ENCODE measurements around the gene UBP1.
"Not testable (repeated sequence)": the region's sequence is repeated elsewhere in the genome, so short reads cannot be mapped to it uniquely, and the experiment has no call there.

The UBP1 gene

GRCh38 chr3:33424606-33425452 lies 15.4 kb downstream of the UBP1 start:
- H3K27ac ChIP-seq = no peak overlapping the region
- H3K9ac ChIP-seq = no peak overlapping the region
- no peak overlapping the region for H3K4me2 ChIP-seq
- H3K36me3 ChIP-seq = peaks cover 64% of the 10 kb centered on the region
- H4K20me1 ChIP-seq = peaks cover 76% of the 10 kb centered on the region
- no peak overlapping the region for H3K4me3 ChIP-seq
- H3K4me1 ChIP-seq = no peaks in the 10 kb centered on the region
- no peaks in the 10 kb centered on the region for H3K9me3 ChIP-seq
- TF ChIP-seq Cebpa-rat (IDR thresholded peaks at IDR 0.05) = no peak
- H3K27me3 ChIP-seq = no peaks in the 10 kb centered on the region

GRCh38 chr3:33420966-33421365 lies 19.2 kb downstream of the UBP1 start:
- Histone ChIP-seq H3K36me3 (peaks cover 83% of the 10 kb centered on the region), H4K20me1 (peaks cover 68% of the 10 kb centered on the region), H3K27me3 (no peaks in the 10 kb centered on the region), H3K4me2 (no peak overlapping the region), H3K4me3 (no peak overlapping the region), H3K27ac (no peak overlapping the region), H3K9ac (no peak overlapping the region), H3K9me3 (no peaks in the 10 kb centered on the region), H3K4me1 (no peaks in the 10 kb centered on the region)
- no peak for TF ChIP-seq Cebpa-rat (IDR thresholded peaks at IDR 0.05)

GRCh38 chr3:33419948-33420347 lies 20.3 kb downstream of the UBP1 start:
- Histone ChIP-seq H4K20me1 (peaks cover 70% of the 10 kb centered on the region), H3K4me2 (no peak overlapping the region), H3K4me1 (no peaks in the 10 kb centered on the region), H3K36me3 (peaks cover 83% of the 10 kb centered on the region), H3K27ac (no peak overlapping the region), H3K9me3 (no peaks in the 10 kb centered on the region), H3K27me3 (no peaks in the 10 kb centered on the region), H3K4me3 (no peak overlapping the region), H3K9ac (no peak overlapping the region)
- no peak for TF ChIP-seq Cebpa-rat (IDR thresholded peaks at IDR 0.05)

GRCh38 chr3:33417066-33417673 lies 23.0 kb downstream of the UBP1 start:
- no peaks in the 10 kb centered on the region for H3K27me3 ChIP-seq
- H3K4me1 ChIP-seq = no peaks in the 10 kb centered on the region
- no peak overlapping the region for H3K4me3 ChIP-seq
- H3K4me2 ChIP-seq = no peak overlapping the region
- no peak overlapping the region for H3K9ac ChIP-seq
- H4K20me1 ChIP-seq = peaks cover 78% of the 10 kb centered on the region
- H3K9me3 ChIP-seq = no peaks in the 10 kb centered on the region
- TF ChIP-seq Cebpa-rat (IDR thresholded peaks at IDR 0.05) = no peak
- H3K36me3 ChIP-seq = peaks cover 88% of the 10 kb centered on the region
- no peak overlapping the region for H3K27ac ChIP-seq

- H3K4me2 ChIP-seq, H3K4me1 ChIP-seq, H3K4me3 ChIP-seq, H3K27me3 ChIP-seq, H3K9ac ChIP-seq, H3K9me3 ChIP-seq, H3K27ac ChIP-seq: not testable (repeated sequence)
- H3K36me3 ChIP-seq = peaks cover 95% of the 10 kb centered on the region
- peaks cover 37% of the 10 kb centered on the region for H4K20me1 ChIP-seq
These were observed 29.4 kb downstream of the UBP1 start for GRCh38 chr3:33410816-33411215.

GRCh38 chr3:33403756-33404155 lies 36.4 kb downstream of the UBP1 start:
- H3K9me3 ChIP-seq = no peaks in the 10 kb centered on the region
- H3K4me3 ChIP-seq = no peak overlapping the region
- H3K4me1 ChIP-seq = no peaks in the 10 kb centered on the region
- H3K27me3 ChIP-seq = no peaks in the 10 kb centered on the region
- no peak for TF ChIP-seq Cebpa-rat (IDR thresholded peaks at IDR 0.05)
- H3K36me3 ChIP-seq = peaks cover 96% of the 10 kb centered on the region
- no peak overlapping the region for H3K27ac ChIP-seq
- H3K4me2 ChIP-seq = no peak overlapping the region
- H3K9ac ChIP-seq = no peak overlapping the region
- H4K20me1 ChIP-seq = 0 out of 2 replicates have a peak, but pooled peaks cover 13% of the 10 kb centered on the region

- H3K9me3 ChIP-seq = no peaks in the 10 kb centered on the region
- no peak overlapping the region for H3K9ac ChIP-seq
- no peak overlapping the region for H3K27ac ChIP-seq
- H3K27me3 ChIP-seq = no peaks in the 10 kb centered on the region
- 0 out of 2 replicates have a peak, but pooled peaks cover 21% of the 10 kb centered on the region for H4K20me1 ChIP-seq
- TF ChIP-seq Cebpa-rat (IDR thresholded peaks at IDR 0.05) = no peak
- no peak overlapping the region for H3K4me2 ChIP-seq
- H3K36me3 ChIP-seq = peaks cover 96% of the 10 kb centered on the region
- no peaks in the 10 kb centered on the region for H3K4me1 ChIP-seq
- H3K4me3 ChIP-seq = no peak overlapping the region
These were observed 37.3 kb downstream of the UBP1 start for GRCh38 chr3:33402936-33403335.

GRCh38 chr3:33401781-33402180 lies 38.4 kb downstream of the UBP1 start:
- Histone ChIP-seq H3K4me3 (no peak overlapping the region), H3K9me3 (no peaks in the 10 kb centered on the region), H3K27me3 (no peaks in the 10 kb centered on the region), H3K27ac (no peak overlapping the region), H3K36me3 (peaks cover 96% of the 10 kb centered on the region), H3K4me2 (no peak overlapping the region), H3K4me1 (no peaks in the 10 kb centered on the region), H4K20me1 (0 out of 2 replicates have a peak, but pooled peaks cover 23% of the 10 kb centered on the region), H3K9ac (no peak overlapping the region)
- TF ChIP-seq Cebpa-rat (IDR thresholded peaks at IDR 0.05) = no peak

- H3K4me2 ChIP-seq = no peak overlapping the region
- no peak overlapping the region for H3K27ac ChIP-seq
- H3K9me3 ChIP-seq = no peaks in the 10 kb centered on the region
- no peak overlapping the region for H3K9ac ChIP-seq
- H3K27me3 ChIP-seq = no peaks in the 10 kb centered on the region
- peaks cover 19% of the 10 kb centered on the region; the same call in 1 of the 2 replicates for H4K20me1 ChIP-seq
- peaks cover 96% of the 10 kb centered on the region for H3K36me3 ChIP-seq
- TF ChIP-seq Cebpa-rat (IDR thresholded peaks at IDR 0.05) = no peak
- H3K4me3 ChIP-seq = no peak overlapping the region
- H3K4me1 ChIP-seq = no peaks in the 10 kb centered on the region
These were observed 41.8 kb downstream of the UBP1 start for GRCh38 chr3:33398410-33398809.

GRCh38 chr3:33395900-33396299 lies 44.3 kb downstream of the UBP1 start:
- no peak for TF ChIP-seq Cebpa-rat (IDR thresholded peaks at IDR 0.05)
- Histone ChIP-seq H3K9ac (no peak overlapping the region), H3K4me1 (no peaks in the 10 kb centered on the region), H3K9me3 (no peaks in the 10 kb centered on the region), H3K27me3 (no peaks in the 10 kb centered on the region), H4K20me1 (peaks cover 19% of the 10 kb centered on the region; the same call in 1 of the 2 replicates), H3K27ac (no peak overlapping the region), H3K4me2 (no peak overlapping the region), H3K4me3 (no peak overlapping the region), H3K36me3 (peaks cover 95% of the 10 kb centered on the region)
